Measurements from ENCODE around the gene CSTB.

GRCh38 chr21:43727519-43728153, 48.5 kb downstream of the CSTB start:
- TF ChIP-seq CTCF (IDR thresholded peaks at IDR 0.05; ENCODE audit: extremely low read depth in 1 of 2, insufficient read depth in 1 of 2, low read depth in 1 of 2, low read length in 2 of 2) (peak in 1 of 2 donors; percentile 13), POLR2AphosphoS5 (IDR thresholded peaks at IDR 0.05; ENCODE audit: insufficient read depth, low read depth, low read length) (no peak), EZH2 (IDR thresholded peaks at IDR 0.05; ENCODE audit: borderline replicate concordance, low read depth, low read length, severe bottlenecking) (no peak), POLR2A (IDR thresholded peaks at IDR 0.05; ENCODE audit: low read depth, low read length) (no peak), MAX (IDR thresholded peaks at IDR 0.05; ENCODE audit: insufficient read depth, insufficient read length) (no peak), FOS (IDR thresholded peaks at IDR 0.05; ENCODE audit: borderline replicate concordance, insufficient read depth, low read length) (no peak)
